ENCODE measurements around the gene IDUA.
"Not testable (repeated sequence)": the region's sequence is repeated elsewhere in the genome, so short reads cannot be mapped to it uniquely, and the experiment has no call there.

Gene IDUA

GRCh38 chr4:986879-987623, at the start of gene IDUA:
IDUA (plus strand) TSS chr4:987044; CDS start chr4:987085, 41 bp downstream.
- DNase-seq (ENCODE audit: low read depth in 2 of 3, low spot score in 2 of 3), result peak; percentile 67 to 74 (median 67)

- DNase-seq (ENCODE audit: low read depth in 2 of 3, low spot score in 2 of 3), result not testable (repeated sequence)
These were observed 47.3 kb upstream of the IDUA start for GRCh38 chr4:939508-939907.

DNA sequence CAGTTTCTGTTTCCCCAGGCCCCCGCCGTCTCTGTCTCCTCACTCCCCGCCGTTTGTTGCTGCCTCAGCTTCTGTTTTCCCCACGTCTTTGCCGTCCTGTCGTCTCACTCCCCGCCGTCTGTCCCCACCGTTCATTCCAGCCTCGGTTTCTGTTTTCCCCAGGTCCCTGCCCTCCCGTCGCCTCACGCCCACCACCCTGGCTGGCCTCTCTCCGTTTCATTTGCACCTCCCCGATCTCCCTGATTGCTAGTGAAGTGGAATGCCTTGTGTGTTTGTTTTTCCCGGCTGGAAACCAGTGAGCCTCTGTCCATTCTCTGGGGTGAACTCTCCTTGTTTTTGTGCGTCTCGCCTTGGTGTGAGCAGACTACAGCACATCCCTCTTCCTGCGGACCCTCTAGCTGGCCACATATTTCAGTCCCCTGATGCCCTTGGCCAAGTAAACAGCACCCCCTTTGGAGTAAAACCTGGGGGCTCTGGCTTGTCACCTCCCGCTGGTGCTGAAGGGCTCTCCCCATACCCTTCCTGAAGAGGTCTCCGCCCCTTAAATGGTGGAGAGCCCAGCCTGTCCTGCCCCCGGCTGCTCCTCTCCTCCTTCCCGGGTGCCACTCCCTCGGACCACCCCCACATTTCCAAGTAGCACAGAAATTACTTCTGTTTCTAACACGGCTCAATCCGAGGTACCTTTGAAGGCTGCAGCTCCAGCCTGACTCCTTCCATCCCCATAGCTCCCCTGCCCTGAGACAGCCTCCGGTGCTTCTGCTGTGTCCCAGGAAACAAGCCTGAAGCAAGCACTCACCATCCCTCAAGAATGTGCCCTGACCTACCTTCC, 41.4 kb upstream of the IDUA start:
- DNase-seq (ENCODE audit: low read depth in 2 of 3, low spot score in 2 of 3), result no peak

GRCh38 chr4:946103-946450, 40.8 kb upstream of the IDUA start:
- no peak for DNase-seq (ENCODE audit: low read depth in 2 of 3, low spot score in 2 of 3)

- DNase-seq (ENCODE audit: low read depth in 2 of 3, low spot score in 2 of 3), result no peak
These were observed 40.0 kb upstream of the IDUA start for GRCh38 chr4:946517-947471.

GRCh38 chr4:947491-947971, 39.3 kb upstream of the IDUA start:
- no peak for DNase-seq (ENCODE audit: low read depth in 2 of 3, low spot score in 2 of 3)

DNA sequence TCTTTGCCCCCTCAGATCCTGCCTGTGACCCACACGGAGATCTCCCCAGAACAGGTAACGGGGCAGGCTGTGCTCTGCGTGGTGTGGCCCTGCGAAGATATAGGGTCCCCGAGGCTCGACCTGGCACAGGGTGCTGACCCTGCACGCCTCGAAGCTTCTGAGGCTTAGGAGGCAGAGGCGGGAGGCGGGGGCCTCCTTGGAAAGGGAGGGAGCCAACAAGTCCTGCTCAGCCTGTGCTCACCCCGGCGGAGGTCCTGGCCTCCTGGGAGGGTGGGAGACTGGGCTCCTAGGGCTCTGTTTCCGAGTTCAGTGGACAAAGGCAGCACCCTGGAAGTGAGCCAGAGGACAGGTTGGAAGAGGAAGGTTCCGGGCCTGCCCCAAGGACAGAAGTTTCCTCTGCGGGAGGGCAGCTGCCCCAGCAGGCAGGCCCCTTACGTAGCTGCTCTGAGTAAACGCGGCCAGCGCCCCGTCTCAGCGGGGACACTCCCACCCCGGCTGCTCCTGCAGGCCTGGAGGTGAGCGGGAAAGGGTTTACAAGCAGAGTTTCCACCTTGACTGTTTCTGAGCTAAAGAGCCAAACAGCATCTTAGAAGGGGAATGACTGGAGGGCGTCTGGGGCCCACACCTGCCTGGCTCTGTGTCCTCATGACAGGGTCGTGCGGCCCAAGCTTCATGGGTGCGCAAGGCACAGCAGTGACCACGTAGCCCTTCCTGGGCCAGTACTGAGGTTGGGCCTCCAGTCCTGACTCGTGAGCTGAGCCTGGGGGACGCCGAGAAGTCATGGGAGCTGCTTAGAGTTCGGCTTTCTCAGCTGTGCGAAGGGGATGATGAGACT, 38.5 kb upstream of the IDUA start:
- DNase-seq (ENCODE audit: low read depth in 2 of 3, low spot score in 2 of 3), result no peak

DNA sequence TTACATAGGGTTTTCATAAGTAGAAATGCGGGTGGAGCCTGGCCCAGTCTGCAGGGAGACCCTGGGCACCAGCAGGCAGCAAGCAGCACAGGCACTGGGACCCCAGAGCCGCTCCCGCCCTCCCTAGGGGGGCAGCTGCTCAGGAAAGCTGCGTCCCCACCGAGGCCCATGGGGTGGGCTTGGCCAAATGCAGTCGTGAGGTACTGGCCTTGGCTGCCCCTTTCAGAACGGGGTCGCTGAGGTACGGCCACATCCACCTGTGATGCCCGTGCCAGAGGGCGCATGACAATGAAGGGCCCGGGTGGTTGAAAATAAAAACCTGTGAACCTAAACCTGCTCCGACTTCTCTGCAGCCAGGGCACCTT, 37.9 kb upstream of the IDUA start:
- DNase-seq (ENCODE audit: low read depth in 2 of 3, low spot score in 2 of 3), result no peak

GRCh38 chr4:949656-950055, 37.2 kb upstream of the IDUA start:
- DNase-seq (ENCODE audit: low read depth in 2 of 3, low spot score in 2 of 3), result no peak

GRCh38 chr4:950136-951020, 36.5 kb upstream of the IDUA start:
- no peak for DNase-seq (ENCODE audit: low read depth in 2 of 3, low spot score in 2 of 3)

- no peak for DNase-seq (ENCODE audit: low read depth in 2 of 3, low spot score in 2 of 3)
These were observed 35.7 kb upstream of the IDUA start for GRCh38 chr4:951186-951585.

GRCh38 chr4:951594-952468, 35.0 kb upstream of the IDUA start:
- no peak for DNase-seq (ENCODE audit: low read depth in 2 of 3, low spot score in 2 of 3)

- DNase-seq (ENCODE audit: low read depth in 2 of 3, low spot score in 2 of 3), result no peak
These were observed 33.8 kb upstream of the IDUA start for GRCh38 chr4:952881-953573.

DNA sequence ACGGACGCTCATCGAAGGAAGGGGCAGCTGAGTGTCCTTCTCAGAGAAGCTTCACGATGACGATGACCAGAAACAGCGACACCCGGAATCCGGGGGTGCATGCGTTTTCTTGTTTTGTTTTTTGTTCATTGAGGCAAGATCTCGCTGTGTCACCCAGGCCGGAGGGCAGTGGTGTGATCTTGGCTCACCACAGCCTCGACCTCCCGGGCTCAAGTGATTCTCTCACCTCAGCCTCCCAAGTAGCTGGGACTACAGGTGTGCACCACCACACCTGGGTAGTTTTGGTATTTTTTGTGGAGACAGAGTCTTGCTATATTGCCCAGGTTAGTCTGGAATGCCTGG, 33.3 kb upstream of the IDUA start:
- DNase-seq (ENCODE audit: low read depth in 2 of 3, low spot score in 2 of 3), result no peak

GRCh38 chr4:954211-955020, 32.4 kb upstream of the IDUA start:
- DNase-seq (ENCODE audit: low read depth in 2 of 3, low spot score in 2 of 3), result no peak

DNA sequence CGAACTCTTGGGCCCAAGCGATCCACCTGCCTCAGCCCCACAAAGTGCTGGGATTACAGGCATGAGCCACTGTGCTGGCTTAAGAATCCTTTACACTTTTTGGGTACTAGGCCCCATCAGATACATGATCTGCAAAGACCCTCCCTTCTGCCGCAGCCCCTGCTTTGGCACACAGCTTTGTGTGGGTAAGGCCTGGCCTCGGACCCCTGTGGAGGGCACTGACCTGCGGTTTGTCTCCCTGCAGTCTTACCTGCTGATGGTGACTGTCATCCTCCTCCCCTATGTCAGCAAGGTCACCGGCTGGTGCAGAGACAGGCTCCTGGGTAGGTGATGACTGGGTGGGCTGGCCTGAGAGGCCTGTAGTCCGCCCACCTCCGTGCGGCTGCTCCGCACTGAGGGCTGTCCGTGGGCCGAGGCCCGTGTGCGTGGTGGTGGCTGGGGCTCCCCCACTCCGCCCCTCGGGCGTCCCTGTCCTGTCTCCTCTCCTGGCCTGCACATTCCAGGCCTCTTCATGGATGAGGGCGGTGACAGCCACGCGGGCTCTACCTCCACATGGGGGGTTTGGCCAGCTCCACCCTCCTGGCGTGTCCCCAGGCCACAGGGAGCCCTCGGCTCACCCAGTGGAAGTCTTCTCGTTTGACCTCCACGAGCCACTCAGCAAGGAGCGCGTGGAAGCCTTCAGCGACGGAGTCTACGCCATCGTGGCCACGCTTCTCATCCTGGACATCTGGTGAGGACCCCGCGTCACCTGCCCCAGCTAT, 31.5 kb upstream of the IDUA start:
- DNase-seq (ENCODE audit: low read depth in 2 of 3, low spot score in 2 of 3), result no peak
